Measurements from ENCODE around the gene CFAP97D1. TPM values are rescaled to one million over a fixed set of nuclear protein-coding genes. Genes with fewer than 3 reads are reported as not detected.

The CFAP97D1 gene
- total and polyA plus RNA-seq, 11 donors, result 0.05 to 0.45 TPM; not detected in 9

DNA sequence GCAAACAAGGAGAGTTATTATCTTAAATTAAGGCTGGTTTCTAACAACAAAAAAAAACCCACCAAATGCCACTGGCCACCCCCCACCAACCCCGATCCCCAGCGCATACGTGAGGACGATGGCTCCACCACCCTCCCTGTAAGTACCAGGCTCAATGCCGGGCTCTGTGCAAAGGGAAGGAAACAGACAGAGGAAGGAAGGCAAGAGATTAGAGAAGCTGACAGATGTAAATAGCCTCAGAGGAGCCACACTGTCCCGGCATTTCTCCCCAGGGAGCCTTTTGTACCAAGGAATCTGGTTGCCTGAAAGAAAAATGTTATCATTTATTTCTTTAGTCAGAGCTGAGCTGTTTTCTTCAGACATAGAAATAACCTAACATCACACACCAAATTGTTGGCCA, 34.7 kb upstream of the CFAP97D1 start:
- no peak overlapping the region for H3K4me3 ChIP-seq
- ATAC-seq (peak in 2 of 4 donors; percentile 44 to 51), DNase-seq (peak in 1 of 5 donors; percentile 44)
- 7 to 21% (median 18%) methylated on average over 6 of the region's 6 CpGs for WGBS, 4 donors
- intact Hi-C loops (cut with DNase I), result loop anchor here in 1 of 10 donors (10.0 kb wide), 1 partner anchor 171 kb away; no protein-coding TSS in a partner anchor
- no peaks in the 10 kb centered on the region for H3K36me3 ChIP-seq
- H3K27ac ChIP-seq, result no peak overlapping the region
- no peaks in the 10 kb centered on the region for H3K9me3 ChIP-seq
- TF ChIP-seq POLR2A (IDR thresholded peaks at IDR 0.05), result no peak
- TF ChIP-seq, protein P1, sequence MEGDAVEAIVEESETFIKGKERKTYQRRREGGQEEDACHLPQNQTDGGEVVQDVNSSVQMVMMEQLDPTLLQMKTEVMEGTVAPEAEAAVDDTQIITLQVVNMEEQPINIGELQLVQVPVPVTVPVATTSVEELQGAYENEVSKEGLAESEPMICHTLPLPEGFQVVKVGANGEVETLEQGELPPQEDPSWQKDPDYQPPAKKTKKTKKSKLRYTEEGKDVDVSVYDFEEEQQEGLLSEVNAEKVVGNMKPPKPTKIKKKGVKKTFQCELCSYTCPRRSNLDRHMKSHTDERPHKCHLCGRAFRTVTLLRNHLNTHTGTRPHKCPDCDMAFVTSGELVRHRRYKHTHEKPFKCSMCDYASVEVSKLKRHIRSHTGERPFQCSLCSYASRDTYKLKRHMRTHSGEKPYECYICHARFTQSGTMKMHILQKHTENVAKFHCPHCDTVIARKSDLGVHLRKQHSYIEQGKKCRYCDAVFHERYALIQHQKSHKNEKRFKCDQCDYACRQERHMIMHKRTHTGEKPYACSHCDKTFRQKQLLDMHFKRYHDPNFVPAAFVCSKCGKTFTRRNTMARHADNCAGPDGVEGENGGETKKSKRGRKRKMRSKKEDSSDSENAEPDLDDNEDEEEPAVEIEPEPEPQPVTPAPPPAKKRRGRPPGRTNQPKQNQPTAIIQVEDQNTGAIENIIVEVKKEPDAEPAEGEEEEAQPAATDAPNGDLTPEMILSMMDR (IDR thresholded peaks at IDR 0.05), result no peak
- peaks cover 0 to 15% (median 3%) of the 10 kb centered on the region in 12 donors for H3K4me1 ChIP-seq
- no peaks in the 10 kb centered on the region for H3K27me3 ChIP-seq

DNA sequence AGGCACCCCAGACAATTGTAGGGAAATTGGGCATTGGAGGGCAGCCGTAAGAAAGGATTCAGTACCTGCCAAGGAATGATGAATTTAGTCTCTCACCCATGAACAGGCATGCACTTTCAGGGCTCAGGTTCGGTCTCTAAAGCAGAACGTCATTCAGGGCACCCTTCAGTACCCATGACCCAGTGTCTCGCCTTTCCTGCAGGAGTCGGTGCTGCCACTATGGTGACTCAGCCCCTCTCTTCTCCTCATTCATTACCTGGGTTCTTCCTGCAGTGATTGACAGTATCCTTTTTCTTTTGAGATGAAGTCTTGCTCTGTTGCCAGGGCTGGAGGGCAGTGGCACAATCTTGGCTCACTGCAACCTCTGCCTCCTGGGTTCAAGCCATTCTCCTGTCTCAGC, 30.1 kb upstream of the CFAP97D1 start:
- H3K9me3 ChIP-seq, result no peaks in the 10 kb centered on the region
- no peak overlapping the region for H3K27ac ChIP-seq
- intact Hi-C loops (cut with DNase I), result loop anchor here in 3 of 10 donors (5.0 to 10.0 kb wide), 2 partner anchors 38 to 175 kb away; no protein-coding TSS in a partner anchor
- no peak for ATAC-seq
- H3K27me3 ChIP-seq, result peaks cover 0 to 9% (median 4%) of the 10 kb centered on the region in 9 donors
- no peak for DNase-seq
- no peaks in the 10 kb centered on the region for H3K36me3 ChIP-seq
- WGBS, 4 donors, result 85 to 94% (median 88%) methylated on average over 5 of the region's 5 CpGs
- H3K4me3 ChIP-seq, result no peak overlapping the region
- peaks cover 1 to 16% (median 8%) of the 10 kb centered on the region in 12 donors for H3K4me1 ChIP-seq
- no peak for TF ChIP-seq POLR2A (IDR thresholded peaks at IDR 0.05)
- TF ChIP-seq, protein P1 (IDR thresholded peaks at IDR 0.05), result no peak

DNA sequence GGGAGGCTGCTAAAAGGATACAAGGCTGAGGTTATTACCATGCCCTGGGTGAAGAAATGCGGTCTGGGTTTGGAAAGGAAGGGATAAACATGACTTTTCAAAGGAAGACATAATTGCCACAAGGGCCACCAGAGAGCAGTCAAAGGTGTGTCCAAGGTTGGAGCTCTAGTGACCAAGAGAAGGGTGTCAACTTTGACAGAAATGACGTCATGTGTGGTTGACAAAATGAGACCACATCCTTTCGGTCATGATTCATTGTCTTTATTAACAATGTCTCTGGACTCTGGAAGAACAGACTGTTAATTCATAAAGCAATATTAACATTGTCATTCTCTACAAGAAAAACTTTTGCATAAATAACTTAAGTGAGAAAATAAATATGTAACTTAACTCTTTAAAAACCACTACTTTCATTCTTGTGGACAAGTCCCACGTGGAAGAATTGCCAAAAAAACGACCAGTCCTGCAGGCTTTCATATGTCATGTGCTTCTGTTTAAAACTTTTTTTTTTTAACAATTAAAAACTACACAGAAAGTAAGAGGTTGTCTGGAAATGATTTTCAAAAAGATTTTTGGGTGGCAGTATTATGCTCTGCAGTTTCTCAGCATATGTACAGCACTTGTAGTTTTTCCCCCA, 26.6 kb upstream of the CFAP97D1 start:
- Histone ChIP-seq H3K36me3 (no peaks in the 10 kb centered on the region), H3K9me3 (no peaks in the 10 kb centered on the region), H3K4me3 (no peak overlapping the region), H3K4me1 (peaks cover 0 to 18% (median 9%) of the 10 kb centered on the region in 12 donors), H3K27me3 (peaks cover 0 to 32% (median 17%) of the 10 kb centered on the region in 9 donors), H3K27ac (no peak overlapping the region)
- intact Hi-C loops (cut with DNase I), result loop anchor here in 3 of 10 donors (5.0 to 10.0 kb wide), 2 partner anchors 41 to 179 kb away; no protein-coding TSS in a partner anchor
- no peak for ATAC-seq
- TF ChIP-seq, protein P1 (IDR thresholded peaks at IDR 0.05), result no peak
- no peak for TF ChIP-seq POLR2A (IDR thresholded peaks at IDR 0.05)
- DNase-seq, result no peak
- 77 to 83% (median 79%) methylated on average over 5 of the region's 5 CpGs for WGBS, 4 donors

DNA sequence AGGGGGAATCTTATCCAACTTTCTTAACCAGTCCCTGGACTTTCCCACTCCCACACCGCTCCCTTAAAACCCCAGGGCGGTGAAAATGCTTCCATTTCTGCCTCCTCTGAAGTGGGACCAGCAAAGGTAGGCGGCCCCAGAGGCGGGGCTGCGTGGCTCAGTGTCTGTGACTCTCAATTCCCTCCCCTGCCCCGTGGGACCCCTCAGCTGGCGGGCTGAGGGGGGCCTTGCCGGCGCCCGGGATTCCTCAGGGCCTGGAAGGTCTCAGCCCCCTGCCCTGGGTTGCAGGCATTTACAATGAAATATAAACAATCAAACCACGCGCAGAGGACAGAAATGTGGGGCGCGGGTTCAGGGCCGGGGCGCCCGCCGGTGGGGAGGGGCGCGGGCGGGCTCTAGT, 25.3 kb upstream of the CFAP97D1 start:
- Histone ChIP-seq H3K4me1 (peaks cover 0 to 18% (median 9%) of the 10 kb centered on the region in 12 donors), H3K36me3 (no peaks in the 10 kb centered on the region), H3K27ac (no peak overlapping the region), H3K4me3 (peak overlapping the region in 8 of 12 donors; percentile 14 to 43 (median 32)), H3K9me3 (no peaks in the 10 kb centered on the region), H3K27me3 (peaks cover 0 to 36% (median 17%) of the 10 kb centered on the region in 9 donors)
- ATAC-seq (no peak), DNase-seq (no peak)
- TF ChIP-seq POLR2A (IDR thresholded peaks at IDR 0.05), result no peak
- TF ChIP-seq, protein P1 (IDR thresholded peaks at IDR 0.05), result no peak
- intact Hi-C loops (cut with DNase I), result loop anchor here in 4 of 10 donors (5.0 to 10.0 kb wide), 3 partner anchors 43 to 180 kb away; no protein-coding TSS in a partner anchor
- WGBS, 4 donors, result 32 to 43% (median 38%) methylated on average over 14 to 21 of the region's 21 CpGs
